HG03066 (cell line): ENCODE measurements around the gene POM121C.
"Not testable (repeated sequence)": the region's sequence is repeated elsewhere in the genome, so short reads cannot be mapped to it uniquely, and the experiment has no call there.

ENCODE experiments used
- ATAC-seq: cut with Tn5 transposase; IDR thresholded peaks from one replicate; pipeline ENCODE4 v1.9.1; 2021; ENCODE audit warnings: low read depth; ENCODE audit not compliant: unreplicated experiment

The POM121C gene

GRCh38 chr7:75398771-75399700 is 87.1 kb downstream of the POM121C start:
- ATAC-seq = not testable (repeated sequence)

- not testable (repeated sequence) for ATAC-seq
Measured at GRCh38 chr7:75397865-75398264, 88.2 kb downstream of the POM121C start.

- ATAC-seq = not testable (repeated sequence)
Measured at GRCh38 chr7:75395329-75395728, 90.8 kb downstream of the POM121C start, which contains the start of gene TRIM73. Gene TRIM73, plus strand, starts transcription at chr7:75395629. Its CDS starts 3,305 bp downstream, at chr7:75398934.

GRCh38 chr7:75393194-75393593 is 92.9 kb downstream of the POM121C start:
- ATAC-seq = not testable (repeated sequence)

DNA sequence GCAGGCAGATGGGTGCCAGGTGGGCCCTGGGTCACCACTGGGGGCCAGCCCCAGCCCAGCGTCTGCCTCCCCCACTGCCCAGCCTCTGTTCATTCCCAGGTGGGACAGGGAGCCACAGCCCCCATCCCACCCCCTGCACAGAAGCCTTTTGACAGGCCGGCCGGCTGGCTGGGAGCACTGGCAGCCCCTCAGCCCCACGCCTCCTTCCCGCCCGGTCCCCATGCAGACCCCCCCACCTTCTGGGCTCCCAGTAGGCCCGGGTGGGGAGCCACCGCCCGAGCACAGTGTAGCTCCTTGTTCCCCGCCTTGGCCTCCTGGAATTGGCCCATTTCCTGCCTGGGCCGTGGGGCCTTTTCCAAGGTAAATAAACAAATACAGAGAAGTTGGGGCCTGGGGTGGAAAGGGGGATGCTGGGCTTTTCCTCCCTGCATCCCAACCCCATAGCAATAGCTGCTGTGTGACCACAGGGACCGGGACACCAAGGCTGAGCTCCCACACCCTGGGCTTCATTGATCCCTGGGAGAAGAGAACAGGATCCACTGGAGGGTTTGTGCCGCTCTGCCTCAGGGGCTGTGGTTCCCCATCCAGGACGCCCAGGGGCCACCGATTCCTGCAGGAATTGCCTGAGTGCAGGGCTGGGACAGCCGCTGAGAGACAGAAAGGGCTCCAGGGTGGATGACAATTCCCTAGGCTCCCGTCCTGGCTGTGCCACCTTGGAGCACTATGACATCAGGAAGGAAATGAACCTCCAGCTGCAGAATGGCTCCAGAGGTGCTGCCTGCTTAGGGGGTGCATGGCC is 111.4 kb downstream of the POM121C start:
- not testable (repeated sequence) for ATAC-seq

DNA sequence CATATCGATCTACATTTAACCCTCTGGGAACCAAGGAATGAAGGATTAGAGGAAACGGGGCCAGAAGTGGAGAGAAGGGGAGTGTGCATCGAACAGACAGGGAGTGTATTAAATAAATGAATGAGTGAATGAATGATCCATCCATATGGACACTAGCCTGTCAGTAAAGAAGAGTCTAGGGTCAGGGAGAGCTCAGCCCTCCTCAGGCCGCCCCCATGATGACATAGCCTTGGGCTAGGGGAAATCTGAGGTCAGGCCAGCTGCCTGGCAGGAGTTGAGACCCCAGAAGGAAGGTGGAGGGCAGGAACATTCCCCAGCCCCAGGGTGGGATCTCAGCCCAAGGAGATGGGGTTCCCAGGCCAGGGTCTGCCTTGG is 112.0 kb downstream of the POM121C start:
- ATAC-seq = not testable (repeated sequence)

DNA sequence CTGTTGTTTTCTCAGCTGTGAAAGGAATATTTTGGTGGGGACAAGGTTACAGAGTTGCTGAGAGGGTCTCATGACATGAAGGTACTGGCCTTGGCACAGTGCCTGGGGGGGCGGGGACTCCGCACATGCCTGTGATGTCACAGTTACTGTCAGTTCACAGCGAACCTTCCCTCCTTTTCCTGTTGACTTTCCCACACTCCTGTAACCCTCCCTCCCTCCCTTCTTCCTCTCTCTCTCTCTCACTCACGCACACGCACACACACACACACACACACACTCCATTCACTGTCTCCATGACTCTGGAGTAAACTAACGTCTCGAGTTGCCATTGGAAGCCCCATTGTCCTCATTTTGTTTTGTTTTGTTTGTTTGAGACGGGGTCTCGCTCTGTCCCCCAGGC is 118.8 kb downstream of the POM121C start:
- not testable (repeated sequence) for ATAC-seq
